ENCODE results near the gene PACRG.

The PACRG gene

DNA sequence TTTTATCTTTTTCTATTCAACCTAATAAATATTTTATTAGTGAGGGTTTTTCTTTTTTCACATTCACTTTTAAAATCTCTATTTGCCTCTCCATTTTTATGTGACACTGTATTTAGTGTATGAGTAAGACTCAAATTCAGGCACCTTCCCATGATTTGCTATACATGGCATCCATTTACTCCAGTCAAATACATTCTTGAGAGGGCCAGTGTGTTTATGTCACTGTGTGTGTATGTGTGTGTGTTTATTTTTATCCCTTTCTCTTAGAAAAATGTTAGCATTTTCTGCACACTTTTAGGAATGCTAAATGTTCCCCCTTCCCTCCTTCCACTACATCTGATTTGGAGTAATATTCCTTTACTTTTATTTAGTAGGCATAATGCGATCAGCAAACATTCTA is 290.0 kb downstream of the PACRG start:
- no peak for DNase-seq (ENCODE audit: low read depth)

DNA sequence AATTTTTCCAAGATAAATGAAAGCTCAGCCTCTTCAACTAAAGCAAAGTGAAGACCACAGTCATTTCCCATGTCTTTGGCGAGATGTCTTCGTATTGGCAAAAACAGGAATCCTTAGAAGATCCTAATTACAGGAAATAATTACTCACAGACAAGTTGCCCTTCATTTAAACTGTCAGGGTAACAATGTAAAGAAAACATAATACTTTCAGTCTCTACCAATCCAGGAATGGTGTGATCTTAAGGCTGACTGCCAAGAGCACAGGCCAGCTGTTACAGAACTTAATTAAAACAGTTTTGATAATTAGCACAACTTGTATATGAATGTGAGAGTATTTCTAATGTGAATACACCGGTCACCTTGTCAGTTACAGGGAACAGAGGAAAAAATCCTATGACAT is 292.2 kb downstream of the PACRG start:
- no peak for DNase-seq (ENCODE audit: low read depth)

DNA sequence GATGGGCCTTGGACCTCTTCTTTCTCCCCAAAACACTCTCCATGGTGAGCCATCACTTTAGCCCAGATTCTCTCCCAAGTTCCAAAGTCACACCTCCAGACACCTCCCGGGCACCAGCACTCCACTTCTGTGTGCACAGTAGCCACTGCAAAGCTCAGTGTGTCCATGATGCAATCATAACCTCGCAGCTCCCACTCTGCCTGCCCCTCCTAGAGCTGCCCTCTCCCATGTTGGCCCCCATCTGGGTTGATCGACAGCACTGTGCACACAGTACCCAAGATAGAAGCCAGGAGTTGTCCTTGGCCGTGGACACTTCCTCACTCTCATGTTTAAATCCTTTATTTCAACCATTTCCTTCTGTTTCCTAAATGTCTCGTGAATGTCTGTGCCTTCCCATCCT is 293.3 kb downstream of the PACRG start:
- no peak for DNase-seq (ENCODE audit: low read depth)

DNA sequence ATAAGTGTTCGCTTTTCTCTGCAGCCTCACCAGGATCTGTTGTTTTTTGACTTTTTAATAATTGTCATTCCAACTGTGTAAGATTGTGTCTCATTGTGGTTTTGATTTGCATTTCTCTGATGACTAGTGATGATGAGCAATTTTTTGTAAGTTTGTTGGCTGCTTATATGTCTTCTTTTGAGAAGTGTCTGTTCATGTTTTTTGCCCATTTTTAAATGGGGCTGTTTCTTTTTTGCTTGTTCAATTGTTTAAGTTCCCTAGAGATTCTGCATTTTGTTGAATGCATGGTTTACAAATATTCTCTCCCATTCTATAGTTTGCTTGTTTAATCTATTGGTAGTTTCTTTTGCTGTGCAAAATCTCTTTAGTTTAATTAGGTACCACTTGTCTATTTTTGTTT is 295.9 kb downstream of the PACRG start:
- DNase-seq (ENCODE audit: low read depth), result no peak

DNA sequence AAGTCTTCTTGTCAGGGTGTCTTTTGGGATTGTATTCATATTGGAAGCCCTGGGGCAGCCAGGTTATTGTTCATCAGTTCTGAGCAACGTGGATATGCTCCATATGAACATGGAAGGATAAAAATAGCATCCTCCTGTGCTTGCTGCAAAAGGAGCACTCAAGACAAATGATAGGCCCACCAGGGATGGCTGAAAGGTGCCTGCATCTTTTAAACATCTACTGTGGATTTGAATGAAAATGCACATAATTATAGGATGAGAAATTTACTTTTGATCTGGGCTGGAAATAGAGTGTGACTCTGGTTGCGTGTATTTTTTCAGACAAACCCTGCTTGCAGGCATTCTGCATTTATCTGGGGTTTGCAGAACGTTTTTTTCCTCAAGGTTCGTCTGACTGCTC is 299.1 kb downstream of the PACRG start:
- DNase-seq (ENCODE audit: low read depth), result no peak

DNA sequence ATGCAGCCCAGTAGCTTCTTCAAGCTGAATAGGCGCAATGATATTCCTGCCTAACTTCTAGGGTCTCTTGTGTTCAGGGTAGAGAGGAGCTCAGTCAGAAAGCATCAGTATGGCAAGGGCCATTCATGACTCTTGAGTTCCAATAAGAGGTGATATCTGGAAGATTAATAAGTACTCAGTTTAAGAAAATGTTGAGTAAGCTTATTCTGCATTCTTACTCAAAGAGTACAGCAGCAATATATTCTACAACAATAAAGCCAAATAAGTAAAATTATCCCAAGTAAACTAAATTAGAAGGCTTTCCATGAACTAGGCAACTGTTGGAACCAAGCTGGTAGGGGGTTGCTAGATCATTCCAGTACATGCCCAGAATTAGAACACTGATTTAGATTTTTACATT is 303.2 kb downstream of the PACRG start:
- DNase-seq (ENCODE audit: low read depth), result no peak

DNA sequence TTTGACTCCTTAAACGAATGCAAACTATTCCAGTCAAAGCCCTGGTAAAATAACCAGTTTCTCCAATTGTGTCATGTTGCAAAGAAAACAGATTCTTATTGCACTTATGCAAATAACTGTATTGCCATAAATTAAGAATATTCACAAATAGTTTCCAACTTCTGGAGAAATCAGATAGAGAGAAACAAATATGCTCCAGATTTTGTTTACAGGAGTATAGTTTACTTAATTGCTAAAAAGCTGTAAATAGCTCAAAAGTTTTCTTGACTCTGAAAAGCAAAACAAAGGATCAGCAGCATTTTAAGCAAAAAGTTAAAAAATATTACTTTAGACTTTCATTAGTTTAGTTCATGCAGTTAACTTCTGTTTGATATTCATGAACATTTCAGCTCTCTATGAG is 304.2 kb downstream of the PACRG start:
- DNase-seq (ENCODE audit: low read depth), result no peak

DNA sequence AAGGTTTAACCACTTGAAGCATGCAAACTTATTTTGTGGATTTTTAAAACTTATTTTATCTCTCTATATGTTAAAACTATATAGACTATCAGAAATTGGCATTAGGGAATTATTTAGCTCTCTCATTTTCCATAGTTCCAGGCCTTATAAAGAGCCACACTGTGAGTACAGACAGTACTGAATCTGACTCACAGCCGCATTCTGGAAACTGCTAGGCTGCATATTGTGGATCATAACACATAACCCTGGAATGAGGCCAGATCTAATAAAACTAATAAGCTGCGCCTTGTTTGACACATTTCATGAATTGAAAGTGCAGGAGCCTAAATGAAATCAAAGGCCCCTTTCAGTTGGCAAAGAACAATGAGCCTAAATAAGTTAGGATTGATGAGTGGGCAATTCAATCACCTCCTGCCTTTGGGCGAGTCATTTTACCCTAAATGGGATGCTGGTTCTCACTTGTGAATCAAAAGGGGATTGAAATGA is 308.4 kb downstream of the PACRG start:
- no peak for DNase-seq (ENCODE audit: low read depth)

DNA sequence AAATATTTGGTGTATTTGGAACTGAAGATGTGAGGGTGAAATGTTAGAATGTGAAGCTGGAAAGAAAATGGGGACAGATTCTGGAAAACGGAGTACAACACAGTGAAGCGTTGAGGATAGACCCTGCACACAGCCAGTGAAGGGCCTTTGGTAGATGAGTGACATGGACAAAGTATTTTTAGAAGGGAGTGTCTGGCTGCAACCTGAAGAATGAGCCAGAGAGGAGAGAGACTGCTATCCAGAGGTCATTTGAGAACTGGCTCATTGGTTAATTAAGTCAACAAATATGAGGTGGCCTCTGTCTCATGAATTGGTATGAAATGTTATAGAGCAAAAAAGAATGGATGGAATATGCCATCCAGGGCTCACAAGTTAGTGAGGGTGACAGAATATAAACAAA is 310.5 kb downstream of the PACRG start:
- no peak for DNase-seq (ENCODE audit: low read depth)

DNA sequence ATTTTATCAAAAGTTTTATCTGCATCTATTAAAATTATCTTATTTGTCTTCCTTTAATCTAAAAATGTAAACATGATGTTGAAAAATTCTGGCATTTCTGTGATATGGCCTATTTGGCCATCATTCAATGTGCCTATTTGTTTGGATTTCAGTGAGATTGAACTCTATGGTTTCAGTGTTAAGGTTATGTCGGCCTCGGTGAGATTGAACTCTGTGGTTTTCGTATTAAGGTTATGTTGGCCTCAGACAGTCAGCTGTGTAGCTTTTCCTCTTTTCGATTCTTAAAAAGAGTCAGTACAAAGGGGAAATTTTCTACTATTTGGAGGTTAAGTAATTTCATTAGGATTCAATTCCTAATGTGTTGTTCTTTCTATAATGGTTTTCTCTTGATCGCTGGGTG is 320.6 kb downstream of the PACRG start:
- DNase-seq (ENCODE audit: low read depth), result no peak

DNA sequence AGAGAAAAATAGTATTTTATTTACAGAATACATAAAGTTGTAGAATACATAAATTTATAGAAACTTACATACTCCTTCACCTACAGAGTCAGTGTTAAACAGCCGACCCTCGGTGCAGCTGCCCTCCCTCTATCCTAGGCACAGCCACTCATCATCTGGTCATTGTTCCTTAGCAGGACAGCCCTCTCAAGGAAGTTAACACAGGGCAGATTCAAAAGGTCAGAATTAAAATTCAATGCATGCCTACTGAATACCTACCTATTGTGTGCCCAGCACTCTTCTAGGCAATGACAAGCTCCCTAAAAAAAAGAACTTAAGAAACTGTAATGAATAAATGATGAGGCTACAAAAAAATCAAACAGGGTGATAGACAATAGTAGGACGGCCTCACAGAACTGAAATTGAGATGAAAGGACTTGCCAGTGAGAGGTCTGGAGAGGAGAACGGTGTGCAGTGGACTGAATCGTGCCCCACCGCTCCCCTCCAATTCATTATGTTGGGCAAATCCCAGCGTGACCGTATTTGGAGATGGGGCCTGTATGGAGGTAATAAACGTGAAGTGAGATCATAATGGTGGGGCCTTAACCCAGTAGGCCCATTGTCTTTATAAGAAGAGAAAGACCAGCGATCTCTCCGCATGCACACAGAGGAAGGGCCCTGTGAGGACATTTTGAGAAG is 326.0 kb downstream of the PACRG start:
- DNase-seq (ENCODE audit: low read depth), result no peak

DNA sequence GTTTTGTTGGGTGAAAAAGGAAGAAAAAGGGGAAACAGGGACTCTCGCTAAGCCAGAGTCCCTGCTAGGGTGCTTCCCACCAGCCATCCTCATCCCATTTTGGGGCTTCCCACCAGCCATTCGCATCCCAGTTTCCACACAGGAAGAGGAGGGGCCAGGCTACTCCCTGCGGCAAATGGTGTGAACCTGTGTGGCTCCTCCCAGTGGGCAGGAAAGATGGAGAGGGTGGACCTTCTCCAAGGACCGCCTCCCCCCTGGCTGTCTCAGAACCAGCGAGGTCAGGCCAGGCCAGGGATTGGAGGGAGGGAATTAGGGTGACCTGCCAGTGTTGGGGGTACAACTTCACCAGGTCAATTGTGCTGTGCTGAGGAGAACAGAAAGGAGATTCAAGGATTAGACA is 326.9 kb downstream of the PACRG start:
- DNase-seq (ENCODE audit: low read depth), result no peak

DNA sequence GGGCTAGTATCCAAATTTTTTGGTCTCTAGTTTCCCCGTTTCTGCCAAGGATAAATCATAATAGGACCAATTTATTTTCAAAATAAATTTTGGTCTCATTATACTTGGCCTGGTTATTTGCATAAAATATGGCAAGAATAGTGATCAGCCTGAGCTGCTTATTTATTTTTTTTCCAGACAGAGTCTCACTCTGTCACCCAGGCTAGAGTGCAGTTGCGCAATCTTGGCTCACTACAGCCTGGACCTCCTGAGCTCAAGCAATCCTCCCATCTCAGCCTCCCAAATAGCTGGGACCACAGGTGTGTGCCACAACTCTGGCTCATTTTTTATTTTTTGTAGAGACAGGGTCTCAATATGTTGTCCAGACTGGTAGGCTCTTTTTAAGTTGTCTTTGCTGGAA is 329.5 kb downstream of the PACRG start:
- DNase-seq (ENCODE audit: low read depth), result no peak

DNA sequence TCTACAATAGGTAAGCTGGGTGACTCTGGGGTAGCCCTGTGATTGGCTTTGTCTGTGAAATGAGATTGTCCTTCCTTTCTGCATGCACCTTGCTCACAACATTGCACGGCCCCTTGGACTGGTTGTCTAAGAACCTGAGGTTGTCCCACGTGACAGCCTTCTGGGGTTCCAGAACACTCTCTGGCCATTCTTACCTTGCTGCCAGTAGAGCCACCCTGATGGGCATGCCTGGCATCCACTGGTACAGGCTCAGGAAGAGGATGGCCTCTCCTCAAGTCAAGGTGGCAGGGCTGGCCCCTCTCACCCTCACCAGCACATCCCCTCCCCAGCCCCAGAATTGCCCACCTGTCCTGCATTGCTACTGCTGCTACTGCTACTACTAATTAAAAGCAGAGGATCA is 335.0 kb downstream of the PACRG start:
- no peak for DNase-seq (ENCODE audit: low read depth)

DNA sequence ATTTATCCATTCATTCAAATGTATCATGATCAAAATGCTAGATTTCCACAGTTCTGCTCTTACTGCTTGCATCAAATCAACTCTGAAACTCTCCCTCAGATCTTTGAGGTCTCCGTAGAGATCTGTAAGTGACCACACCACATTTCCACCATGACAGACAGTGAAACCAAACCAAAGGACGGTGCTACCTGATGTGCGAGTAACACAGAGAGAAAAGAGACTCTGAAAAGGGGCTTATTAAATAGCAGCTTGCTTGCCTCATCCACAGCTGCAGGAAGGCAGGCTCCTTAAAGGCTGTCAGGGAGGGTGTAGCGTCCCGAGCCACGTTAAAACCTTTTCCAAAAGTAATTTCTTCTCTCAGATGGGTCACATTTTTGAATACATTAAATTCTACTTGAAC is 335.8 kb downstream of the PACRG start:
- DNase-seq (ENCODE audit: low read depth), result no peak

DNA sequence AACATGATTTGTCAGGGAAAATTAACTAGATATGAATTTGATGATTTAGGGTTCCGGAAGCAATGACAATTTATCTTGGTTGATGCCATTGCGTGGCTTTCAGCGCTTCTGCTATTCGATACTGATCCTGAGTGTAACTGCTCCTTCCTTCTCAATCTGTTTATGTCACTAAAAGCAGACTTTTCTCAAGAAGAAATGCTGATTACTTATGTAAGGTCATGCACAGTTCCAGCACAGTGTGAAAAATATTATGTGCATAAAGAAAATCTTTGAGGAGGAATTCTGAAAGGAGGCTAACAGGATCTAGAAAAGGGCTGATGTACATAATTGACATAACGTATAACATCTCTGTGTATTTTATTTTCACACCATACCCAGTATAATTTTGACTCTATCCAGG is 336.6 kb downstream of the PACRG start:
- DNase-seq (ENCODE audit: low read depth), result no peak

DNA sequence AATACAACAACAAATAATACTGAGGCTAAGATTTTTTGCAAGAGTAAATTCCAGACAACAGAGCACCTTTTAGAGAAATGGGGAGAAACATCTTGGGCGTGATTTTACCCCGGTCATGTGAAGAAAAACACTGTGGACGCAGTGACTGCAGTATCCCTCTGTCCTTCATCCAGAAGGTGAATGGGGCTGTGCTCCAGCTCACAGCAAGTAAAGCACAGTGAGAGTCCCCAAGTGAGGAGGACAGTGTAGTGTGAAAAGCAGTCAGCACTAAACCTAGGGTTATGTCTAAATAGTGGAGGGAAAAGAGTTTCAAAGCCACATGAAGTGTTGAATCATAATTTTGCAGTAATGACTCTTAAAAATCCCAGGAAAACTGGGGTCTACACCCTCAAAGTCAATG is 338.4 kb downstream of the PACRG start:
- no peak for DNase-seq (ENCODE audit: low read depth)

DNA sequence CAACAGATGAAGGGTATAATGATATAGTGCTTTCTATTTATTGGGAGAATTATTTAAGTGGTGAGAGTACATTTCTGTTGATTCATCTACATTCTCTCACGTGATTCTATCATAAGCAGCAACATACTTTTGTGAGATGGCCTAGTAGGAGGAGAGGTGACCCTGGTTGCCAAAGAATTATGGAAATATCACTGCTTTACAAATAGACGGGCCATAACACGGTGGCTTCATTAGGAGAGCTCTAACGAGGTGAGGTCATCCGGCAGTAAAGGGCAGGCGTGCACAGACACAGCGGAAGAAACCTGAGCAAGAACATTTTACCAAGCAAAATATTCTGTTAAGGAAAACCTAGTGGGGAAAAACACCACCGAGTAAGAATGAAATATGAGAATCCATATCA is 349.4 kb downstream of the PACRG start:
- DNase-seq (ENCODE audit: low read depth), result no peak

DNA sequence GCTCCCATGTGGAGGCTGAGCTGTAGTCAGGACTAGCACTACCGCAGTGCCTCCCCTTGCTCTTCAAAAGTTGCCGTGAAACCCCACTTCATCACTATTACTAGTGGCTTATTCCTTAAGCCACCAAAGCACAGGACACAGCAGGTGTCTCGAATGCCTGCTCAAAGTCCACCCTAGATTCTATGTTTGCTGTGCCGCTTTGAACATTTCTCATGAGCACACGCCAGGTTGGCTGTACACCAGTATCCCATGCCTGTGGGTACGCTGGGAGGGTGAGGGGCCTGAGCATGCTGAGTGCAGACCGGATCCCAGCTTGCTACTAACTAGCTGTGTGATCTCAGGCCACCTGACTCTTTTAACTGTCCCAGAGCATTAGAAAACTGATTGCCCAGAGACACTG is 350.9 kb downstream of the PACRG start:
- DNase-seq (ENCODE audit: low read depth), result no peak

DNA sequence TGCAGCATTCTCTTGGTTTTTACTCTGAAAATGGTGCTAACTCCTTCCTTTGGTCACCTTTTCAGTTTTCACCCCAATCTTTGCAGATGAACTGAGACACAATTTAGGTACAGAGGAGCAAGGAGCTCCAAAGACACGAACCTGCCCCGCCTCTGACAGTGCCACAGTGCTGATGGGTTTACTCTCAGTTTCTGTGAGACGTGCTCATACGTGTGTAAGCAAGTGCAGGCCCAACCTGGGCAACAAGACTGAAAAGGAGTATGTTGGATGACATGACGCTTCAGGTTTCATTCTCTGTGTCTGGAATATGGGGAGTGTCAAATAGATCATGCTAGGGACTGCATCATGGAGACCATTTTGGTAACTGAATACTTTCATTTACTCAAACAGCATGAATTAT is 352.5 kb downstream of the PACRG start:
- no peak for DNase-seq (ENCODE audit: low read depth)

DNA sequence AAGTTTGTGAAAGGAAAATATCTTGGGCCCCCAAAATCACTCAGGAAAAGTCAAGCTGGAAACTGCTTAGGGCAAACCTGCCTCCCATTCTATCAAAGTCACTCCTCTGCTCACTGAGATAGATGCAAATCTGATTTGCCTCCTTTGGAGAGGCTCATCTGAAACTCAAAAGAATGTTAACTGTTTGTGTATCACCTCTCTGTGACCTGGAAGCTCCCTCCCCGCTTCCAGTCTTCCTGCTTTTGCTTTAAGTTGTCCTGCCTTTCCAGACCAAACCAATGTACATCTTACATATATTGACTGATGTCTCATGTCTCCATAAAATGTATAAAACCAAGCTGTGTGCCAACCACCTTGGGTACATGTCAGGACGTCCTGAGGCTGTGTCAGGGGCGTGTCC is 355.4 kb downstream of the PACRG start:
- no peak for DNase-seq (ENCODE audit: low read depth)

DNA sequence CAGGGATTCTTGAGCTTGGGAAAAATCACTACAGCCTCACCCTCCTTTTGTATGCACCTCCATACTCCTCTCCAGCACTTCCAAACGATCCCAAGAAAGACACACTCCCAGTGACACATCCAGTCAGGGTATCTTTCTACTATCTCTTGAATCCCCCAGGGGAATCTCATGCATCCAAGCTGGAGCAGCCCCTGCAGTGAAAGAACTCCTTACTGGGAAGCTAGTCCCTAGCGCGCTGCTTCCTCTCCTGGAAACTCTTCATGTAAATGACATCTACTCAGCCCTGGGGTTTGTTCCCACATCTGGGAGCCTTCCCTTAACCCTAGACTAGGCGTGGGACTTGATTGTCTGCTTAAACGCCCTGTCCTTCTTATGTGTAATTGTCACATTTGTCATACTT is 357.7 kb downstream of the PACRG start:
- DNase-seq (ENCODE audit: low read depth), result no peak

DNA sequence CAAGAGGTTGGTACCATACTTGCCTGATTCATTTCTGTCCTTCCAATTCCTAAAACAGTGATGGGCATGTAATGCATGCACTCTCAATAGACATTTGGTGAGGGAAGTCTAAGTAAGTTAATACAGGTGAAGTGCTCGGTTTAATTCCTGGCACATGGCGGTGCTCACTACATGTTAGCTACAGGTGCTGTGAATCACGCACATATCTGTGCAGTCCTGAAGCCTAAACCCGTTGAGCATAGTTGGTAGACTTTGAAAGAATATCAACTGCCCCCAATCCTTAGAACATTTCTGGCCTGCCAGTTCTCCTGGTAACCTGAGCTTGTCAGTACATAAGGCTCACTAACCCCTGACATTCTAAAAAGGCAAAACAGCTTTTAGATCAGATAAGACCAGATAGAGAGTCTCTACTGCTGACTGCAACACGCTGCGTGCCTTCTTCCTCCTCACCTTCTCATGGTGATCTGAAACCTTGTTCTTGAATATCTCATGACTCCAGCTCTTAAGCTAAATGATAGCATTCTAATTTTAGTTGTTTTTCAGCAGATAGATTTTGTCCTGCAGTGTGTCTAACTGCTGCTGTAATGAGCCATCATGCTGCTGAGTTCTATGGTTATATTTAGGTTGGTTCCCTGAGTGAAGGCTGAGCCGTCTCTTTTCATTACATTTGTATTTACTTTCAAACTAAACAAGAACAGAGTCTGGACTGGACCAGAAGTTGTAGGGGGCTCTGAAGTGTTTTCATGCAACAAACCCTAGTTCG is 358.3 kb downstream of the PACRG start:
- no peak for DNase-seq (ENCODE audit: low read depth)

DNA sequence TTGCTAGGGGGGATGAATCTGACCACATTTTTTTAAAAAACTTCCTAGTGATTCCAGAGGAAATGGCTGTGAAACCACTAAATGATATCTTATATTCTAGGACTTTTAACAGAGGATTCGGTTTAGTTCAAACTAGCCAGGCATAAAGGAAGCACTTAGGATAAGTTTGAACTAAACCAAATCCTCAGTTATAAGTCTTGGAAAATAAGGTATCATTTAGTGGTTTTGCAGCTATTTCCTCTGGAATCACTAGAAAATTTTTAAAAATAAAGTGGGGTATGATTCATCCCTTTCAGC is 358.8 kb downstream of the PACRG start:
- DNase-seq (ENCODE audit: low read depth), result no peak

Measured in stimulated activated CD8-positive, alpha-beta memory T cell treated with anti-CD3 and anti-CD28 coated beads, Interleukin-12 subunit alpha, Interleukin-12 subunit beta, amount 100 ng/mL, for 4 hours (primary cell).